T-helper 1 cell treated with Interleukin-12 subunit alpha and Interleukin-12 subunit beta and Interleukin-4 antibody, amounts not matched to agents 30 ng/mL and 1 ng/mL, for 36 hours (primary cell): Measurements from ENCODE around the gene FLT3. TPM values are rescaled to one million over a fixed set of nuclear protein-coding genes. Genes with fewer than 3 reads are reported as not detected.
"Not testable (repeated sequence)": the region's sequence is repeated elsewhere in the genome, so short reads cannot be mapped to it uniquely, and the experiment has no call there.

Experiments used
- intact Hi-C: fragments of 100-400 bp; cut with micrococcal nuclease; formaldehyde crosslinking; loops from one replicate; pipeline ENCODE4 v1.15.1; 2024
- total RNA-seq: library from RNA; stranded (reverse); gene quantifications from 2 replicates; pipeline ENCODE4 v1.2.3, GENCODE V29; 2022

The FLT3 gene
- total RNA-seq, result not detected in 2 replicates

DNA sequence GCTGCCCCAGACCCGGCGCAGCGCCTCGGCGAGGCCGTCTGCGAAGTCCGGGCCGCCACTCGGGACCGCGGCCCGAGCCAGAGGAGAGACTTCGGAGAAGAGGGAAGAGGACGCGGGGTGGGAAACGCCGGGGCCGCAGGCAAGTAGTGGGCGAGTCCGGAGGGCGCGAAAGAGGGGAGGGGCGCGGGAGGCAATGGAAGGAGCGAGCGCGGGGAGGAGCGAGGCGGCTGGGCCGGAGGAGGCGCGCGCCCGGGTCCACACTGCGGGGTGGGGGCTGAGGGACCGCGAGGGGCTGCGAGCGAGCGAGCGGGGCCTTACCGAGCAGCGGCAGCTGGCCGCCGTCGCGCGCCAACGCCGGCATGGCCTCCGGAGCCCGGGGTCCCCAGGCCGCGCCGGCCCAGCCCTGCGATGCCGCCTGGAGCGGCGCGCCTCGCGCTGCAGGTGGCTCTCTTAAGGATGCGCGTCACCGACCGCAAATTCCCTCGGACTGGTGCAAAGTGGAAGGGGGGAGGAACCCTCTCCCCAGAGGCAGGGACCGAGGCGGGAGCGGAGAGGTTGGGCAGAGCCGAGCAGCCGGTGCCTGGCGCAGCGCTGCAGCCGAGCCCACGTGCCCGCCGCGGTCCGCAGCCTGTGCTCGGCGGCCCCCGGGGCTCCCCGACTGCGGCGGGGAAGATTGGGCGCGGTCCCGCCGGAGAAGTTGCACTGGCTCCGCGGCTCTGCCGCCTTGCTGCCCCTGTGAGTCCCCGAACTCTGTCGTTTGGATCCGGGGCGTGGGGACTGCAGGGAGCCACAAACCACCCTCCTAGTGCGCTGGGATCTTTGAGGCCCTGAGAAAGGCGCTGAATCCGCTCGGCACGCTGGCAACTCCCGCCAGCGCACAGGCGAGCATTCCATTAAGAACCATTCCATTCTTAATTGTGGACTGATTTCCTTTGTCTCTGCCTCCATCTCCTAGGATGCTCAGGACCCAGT lies at the start of gene FLT3:
TSS of gene FLT3 (minus strand) at position 427 of the 972 bp plus-strand sequence. CDS start at position 361, 66 bp downstream.
- intact Hi-C loops, result loop anchor here (2.0 kb wide), 1 partner anchor 38 kb away; the partner anchor contains the start of gene PAN3

DNA sequence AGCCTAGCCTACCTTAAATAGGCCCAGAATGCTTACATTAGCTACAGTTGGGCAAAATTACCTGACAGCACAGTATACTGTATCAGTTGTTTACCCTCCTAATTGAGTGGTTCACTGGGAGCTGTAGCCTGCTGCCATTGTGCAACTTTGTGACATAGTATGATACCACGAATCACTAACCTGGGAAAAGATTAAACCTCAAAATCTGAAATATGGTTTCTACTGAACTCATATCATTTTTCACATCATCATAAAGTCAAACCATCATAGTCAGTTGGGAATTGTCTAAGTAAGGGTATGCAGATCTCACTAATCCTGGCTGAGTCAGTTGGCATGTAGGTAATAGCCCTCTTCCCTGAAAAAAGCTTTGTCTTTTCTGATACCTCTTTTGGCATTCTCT lies 47.1 kb upstream of the FLT3 start:
- intact Hi-C loops, result no loop called here

DNA sequence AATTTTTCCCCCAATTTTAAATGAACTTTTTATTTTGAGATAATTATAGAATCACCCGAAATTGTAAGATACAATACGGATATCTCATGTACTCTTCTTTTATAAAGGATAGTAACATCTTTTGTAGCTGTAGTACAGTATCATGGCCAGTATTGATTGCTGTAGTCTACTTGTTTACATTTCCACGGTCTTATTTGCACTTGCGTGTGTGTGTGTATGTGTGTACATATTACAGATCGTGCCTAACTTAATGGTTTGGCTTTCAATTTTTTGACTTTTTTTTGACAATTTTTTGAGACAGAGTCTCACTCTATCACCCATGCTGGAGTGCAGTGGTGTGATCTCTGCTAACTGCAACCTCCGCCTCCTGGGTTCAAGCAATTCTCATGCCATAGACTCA lies 44.7 kb upstream of the FLT3 start:
- intact Hi-C loops, result no loop called here

DNA sequence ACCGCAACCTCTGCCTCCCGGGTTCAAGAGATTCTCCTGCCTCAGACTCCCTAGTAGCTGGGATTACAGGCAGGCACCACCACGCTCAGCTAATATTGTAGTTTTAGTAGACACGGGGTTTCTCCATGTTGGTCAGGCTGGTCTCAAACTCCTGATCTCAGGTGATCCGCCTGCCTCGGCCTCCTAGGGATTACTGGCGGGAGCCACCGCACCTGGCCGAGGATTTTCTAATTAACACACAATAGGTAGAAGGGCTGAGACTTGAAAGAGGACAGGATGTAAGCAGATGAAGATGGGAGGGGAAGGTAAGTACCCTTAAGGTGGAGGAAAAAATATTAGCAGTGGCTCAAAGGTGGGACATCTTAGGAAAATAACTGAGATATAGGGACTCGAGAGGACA lies 41.2 kb upstream of the FLT3 start:
- intact Hi-C loops, result not testable (repeated sequence)

DNA sequence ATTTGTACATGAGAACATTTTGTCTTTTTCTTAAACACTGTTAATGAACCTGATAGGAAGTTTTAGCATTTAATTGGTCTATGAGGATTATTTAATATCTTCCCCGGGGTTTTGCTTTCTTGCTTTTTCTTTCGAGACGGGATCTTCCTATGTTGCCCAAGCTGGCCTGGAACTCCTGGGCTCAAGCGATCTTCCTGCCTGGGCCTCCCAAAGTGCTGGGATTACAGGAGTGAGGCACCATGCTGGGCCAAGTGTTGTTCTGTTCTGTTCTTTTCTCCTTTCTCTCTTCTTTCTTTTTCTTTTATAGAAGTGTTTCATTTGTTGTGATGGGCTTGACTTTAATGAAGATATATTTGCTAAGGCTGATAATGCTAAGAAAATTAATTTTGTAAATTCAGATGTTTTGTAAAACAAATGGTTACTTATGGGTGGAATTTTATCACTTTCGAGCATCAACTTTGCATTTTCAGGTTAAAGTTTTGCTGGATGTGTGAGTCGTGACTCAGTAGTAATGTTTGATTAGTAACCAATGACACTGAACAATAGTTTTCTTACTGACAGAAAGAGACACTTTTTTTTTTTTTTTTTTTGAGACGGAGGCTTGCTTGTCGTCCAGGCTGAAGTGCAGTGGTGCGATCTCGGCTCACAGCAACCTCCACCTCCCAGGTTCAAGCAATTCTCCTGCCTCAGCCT lies 40.2 kb upstream of the FLT3 start:
- intact Hi-C loops, result no loop called here

DNA sequence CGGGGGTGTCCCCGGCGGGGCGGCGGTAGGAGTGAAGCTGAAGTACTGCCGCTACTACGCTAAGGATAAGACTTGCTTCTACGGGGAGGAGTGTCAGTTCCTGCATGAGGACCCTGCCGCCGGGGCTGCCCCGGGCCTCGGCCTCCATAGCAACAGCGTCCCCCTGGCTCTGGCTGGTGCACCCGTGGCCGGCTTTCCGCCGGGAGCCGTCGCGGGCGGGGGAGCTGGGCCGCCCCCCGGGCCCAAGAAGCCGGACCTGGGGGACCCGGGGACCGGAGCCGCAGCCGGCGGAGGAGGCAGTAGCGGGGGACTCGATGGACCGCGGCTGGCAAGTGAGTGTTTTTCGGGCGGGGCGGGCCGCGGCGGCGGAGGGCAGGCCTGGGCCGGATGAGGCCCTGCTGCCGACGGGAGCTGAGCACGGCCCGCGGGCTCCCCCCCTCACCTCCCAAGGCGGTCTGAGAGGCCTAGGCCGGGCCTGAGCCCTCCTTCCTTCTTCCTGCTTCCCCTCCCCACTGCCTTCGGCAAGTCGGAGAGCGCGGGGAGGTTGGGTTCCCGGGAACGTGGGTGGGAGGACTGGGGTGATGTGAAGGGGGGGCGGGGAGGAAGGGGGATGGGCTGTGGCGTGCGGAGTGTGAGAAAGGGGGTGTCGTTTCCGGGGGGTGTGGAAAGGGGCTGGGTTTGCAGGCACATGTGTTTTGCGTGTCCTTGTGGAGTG lies 38.5 kb upstream of the FLT3 start:
- intact Hi-C loops, result loop anchor here (1.0 to 10.0 kb wide), 22 partner anchors 38 to 1952 kb away; partner anchors contain the start of genes CDK8, FLT3, MTIF3 and POLR1D

DNA sequence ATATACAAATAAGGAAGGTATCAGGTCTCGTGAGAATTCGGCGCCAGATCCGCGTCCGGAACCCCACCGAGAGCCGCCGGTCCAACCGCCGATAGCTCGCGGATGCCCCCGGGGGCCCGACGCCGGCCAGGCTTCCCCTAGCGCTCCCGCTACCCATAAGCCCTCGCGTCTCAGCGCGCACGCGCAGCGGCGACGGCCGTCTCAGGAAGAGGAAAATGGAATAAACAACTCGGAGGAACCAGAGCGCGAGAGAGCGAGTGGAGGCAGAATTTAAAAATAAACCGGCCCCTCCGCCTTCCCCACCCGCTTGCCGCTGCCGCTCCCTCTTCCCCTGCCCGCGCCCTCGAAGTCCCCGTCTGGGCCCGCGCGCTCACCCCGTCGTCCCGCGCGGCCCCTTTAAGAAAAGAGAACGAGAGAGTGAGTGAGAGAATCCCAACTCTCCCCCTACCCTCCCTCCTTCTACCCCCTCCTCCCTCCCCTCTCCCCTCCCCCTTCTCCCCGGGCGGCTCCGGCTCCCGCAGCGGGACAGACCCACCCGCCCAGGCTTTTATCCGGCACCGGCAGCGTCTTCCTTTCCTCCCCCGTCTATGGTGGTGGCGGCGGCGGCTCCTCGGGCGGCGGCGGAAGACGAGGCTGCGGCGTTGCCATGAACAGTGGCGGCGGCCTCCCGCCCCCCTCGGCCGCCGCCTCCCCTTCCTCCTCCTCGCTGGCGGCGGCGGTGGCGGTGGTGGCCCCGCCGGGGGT lies 37.8 kb upstream of the FLT3 start, which contains the start of gene PAN3:
TSS of gene PAN3 (plus strand) at position 534 of the 744 bp plus-strand sequence. CDS start at position 647, 113 bp downstream.
- intact Hi-C loops, result loop anchor here (1.0 to 10.0 kb wide), 16 partner anchors 37 to 1951 kb away; partner anchors contain the start of genes CDK8, FLT3, POMP and USP12

DNA sequence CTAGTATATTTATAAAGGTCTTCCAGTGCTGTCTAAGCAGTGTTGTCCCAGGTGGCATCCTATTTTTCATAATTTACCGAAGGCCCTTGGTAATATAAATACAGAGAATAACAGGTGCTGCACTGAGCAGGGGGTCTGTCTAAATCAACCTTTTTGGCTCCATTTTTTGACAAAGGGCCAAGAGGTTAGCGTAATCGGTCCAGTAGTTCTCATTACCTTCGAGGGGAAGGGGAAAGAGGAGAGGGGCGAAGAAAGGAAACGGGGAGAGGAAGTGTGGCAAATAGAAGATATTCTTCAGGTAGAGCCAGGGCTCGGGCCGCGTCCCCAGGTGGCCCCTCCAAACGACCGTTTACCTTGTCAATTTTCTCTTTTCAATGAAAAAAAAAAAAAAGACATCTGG lies 37.2 kb upstream of the FLT3 start:
- intact Hi-C loops, result loop anchor here (5.0 to 10.0 kb wide), 6 partner anchors 287 to 1950 kb away; partner anchors contain the start of genes CDK8 and USP12

DNA sequence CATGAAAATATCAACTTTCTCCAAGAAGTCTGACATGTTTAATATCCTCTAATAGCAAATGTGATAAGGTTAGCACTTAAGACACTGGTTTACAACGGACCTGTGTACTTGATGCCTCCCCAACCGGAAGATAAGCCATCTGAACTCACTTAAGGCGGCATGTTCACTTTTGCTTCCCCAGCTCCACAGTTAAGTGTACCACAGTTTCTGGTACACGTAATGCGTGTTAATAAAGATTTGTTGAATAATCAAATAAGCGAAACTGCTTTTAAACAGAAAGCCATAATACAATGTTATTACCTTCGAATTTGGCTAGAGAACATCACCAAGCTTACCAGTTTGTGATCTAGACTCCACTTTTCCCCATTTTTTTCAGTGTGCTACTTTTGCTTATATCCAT lies 36.5 kb upstream of the FLT3 start:
- intact Hi-C loops, result loop anchor here (5.0 to 10.0 kb wide), 6 partner anchors 288 to 1950 kb away; partner anchors contain the start of genes CDK8 and USP12

DNA sequence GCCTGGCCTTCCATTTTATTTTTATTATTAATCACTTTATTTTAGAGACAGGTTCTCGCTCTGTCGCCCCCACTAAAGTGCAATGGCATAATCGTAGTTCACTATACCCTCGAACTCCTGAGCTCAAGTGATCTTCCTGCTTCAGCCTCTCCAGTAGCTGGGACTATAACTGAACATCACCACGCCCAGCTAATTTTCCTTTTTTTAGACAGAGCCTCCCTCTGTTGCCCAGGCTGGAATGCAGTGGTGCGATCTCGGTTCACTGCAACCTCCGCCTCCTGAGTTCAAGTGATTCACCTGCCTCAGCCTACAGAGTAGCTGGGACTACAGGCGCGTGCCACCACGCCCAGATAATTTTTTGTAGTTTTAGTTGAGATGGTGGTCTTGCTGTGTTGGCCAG lies 31.3 kb upstream of the FLT3 start:
- intact Hi-C loops, result loop anchor here (10.0 kb wide), 2 partner anchors 293 to 777 kb away; no protein-coding TSS in a partner anchor

DNA sequence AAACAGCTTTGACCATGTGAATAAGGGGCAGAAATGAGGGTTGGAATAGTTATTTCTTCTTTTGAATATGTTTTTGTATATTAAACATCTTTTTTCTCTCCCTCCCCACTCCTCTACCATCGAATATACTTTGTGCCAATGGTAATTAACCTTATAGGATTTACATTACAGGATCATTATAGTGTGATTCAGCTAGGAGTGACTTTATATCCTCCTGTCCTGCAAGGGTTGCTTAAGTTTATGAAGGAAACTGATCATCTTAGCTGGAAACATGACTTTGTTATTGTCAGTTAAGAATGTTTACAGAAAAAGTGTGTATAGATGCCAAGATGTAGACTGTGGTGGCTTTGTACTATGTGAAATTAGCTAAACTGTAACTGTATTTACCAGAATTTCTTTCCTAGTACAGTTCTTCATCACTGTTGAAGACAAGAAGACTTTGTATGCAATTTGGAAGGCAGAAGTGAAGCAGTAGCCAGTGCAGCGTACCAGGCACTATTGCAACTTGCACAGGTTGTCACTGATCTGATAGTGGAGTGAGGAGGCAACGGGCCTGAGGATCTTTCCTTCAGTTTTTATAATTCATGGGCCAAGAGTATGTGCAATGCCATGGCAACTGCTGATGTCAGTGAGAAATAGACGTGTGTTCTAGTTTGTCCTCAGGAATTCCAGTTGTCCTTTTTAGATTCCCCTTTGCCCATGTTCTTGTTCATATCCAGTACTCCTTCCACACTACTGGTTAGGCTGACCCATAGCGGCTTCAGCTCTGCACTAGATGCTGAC lies 29.7 kb upstream of the FLT3 start:
- intact Hi-C loops, result loop anchor here (10.0 kb wide), 2 partner anchors 295 to 775 kb away; no protein-coding TSS in a partner anchor

DNA sequence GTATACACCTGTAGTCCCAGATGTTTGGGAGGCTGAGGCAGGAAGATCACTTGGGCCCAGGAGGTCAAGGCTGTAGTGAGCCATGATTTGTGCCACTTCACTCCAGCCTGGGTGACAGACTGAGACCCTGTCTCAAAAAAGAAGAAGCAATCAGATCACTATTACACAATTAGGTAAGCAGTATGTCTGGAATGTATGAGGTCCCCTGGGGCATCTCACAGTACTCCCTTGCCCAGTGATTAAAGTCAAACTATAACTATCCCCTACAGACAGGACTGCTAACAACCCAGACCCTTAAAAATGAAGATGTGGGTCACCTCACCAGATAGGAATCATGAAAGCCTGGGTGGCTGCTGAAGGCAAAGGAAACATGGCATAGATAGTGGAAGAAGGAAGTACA lies 28.6 kb upstream of the FLT3 start:
- intact Hi-C loops, result no loop called here

DNA sequence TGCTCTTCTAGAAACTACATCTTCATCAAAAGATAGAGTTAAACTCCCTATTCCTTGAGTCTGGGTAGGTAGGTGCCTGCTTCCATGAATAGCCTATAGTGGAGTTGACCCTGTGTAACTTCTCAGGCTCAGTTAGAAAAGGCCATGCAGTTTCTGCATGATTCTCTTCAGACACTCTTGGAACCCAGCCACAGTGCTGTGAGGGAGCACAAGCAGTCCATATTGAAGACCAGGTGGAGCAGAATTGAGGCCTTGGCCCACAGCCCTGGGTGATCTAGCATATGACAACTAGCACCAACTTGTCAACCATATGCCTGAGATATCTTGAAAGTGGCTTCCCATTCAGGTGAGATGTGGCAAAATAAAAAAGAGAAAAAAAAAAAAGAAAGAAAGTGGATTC lies 27.7 kb upstream of the FLT3 start:
- intact Hi-C loops, result no loop called here

DNA sequence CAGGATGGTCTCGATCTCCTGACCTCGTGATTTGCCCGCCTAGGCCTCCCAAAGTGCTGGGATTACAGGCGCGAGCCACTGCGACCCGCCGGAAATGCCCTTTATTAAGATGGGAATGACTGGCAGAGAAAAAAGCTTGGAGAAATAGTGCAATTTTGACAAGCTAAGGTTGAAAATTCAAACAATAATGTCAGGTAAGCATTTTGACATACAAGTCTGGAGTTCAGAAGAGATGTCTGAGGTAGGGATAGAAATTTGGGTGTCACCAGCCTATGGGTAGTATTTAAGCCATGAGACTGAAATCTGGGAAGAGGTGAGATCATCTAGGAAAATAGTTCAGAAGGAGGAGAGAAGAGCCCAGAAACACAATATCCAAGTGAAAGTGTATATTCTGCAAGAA lies 20.8 kb upstream of the FLT3 start:
- intact Hi-C loops, result no loop called here

DNA sequence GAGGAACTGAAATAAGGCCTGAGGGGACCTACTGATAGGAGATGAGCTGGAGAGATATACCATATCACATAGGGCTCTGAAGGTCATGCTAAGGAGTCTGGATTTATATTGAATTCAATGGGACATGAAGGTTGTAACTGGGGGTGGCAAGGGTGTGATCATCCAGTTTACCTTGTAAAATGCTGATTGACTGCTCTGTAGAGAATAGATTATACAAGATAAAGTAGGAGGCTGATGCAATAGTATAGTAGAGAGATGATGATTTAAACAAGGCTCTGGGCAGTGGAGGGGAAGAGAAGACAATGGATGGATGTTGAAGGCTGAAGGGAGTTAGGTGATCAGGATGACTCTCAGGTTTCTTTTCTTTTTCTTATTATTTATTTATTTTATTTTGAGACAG lies 19.9 kb upstream of the FLT3 start:
- intact Hi-C loops, result no loop called here

DNA sequence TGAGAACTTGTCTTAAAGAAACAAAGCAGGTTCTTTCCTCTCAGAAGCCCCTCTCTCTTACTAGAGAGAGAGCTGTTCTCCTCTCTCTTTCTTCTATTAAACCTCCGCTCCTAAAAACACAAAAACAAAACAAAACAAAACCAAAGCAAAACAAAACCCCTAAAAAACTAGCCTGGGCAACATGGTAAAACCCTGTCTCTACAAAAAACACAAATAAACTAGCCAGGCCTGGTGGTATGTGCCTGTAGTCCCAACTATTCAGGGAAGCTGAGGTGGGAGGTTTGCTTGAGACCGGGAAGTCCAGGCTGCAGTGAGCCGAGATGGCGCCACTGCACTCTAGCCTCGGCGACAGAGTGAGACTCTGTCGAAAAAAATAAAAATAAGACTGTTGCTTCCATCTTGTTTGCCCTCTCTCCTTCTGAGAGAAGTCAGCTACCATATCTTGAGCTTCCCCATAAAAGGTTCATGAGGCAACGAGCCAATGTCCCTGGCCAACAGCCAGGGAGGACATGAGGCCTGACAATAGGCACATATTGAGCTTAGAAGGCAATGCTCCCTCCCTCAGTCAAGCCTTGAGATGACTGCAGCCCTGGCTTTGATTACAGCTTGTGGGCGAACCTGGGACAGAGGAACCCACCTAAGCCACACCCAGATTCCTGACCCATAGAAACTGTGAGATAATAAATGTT lies 17.5 kb upstream of the FLT3 start:
- intact Hi-C loops, result no loop called here

DNA sequence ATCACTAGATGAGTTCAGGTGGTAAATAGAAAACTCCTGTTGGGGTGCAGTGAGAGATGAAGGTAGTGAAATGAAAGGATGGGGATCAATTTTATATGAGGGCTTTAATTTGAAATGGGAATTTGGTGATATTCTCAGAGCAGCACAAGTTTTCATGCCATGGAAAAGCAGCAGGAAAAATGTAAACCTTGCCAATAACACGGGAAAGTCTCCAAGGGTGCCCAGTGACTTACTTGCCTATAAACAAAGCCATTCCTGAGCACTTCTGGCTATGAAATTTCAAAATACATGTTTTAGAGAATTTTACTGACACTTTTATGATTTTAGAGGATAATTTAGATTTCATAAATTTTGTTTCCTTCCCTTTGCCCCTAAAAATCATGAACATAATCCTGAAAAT lies 16.4 kb upstream of the FLT3 start:
- intact Hi-C loops, result no loop called here

DNA sequence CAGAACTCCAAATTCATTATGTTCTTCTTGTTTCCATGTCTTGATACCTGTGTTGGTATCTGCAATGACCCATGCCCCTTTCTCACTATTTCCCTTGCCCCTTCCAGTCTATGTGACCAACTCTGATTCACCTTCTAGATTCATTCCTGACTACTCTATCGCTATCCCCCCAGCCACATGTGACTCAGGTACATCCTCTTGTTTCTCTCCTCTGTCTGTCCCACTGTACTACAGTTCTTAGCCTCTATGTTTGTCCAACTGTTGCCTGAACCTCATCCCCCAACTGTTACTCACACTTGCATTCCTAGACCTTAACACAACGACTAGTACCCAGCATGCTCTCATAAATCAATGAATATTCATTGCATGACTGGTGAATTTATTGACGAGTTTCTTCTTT lies 10.0 kb upstream of the FLT3 start:
- intact Hi-C loops, result no loop called here

DNA sequence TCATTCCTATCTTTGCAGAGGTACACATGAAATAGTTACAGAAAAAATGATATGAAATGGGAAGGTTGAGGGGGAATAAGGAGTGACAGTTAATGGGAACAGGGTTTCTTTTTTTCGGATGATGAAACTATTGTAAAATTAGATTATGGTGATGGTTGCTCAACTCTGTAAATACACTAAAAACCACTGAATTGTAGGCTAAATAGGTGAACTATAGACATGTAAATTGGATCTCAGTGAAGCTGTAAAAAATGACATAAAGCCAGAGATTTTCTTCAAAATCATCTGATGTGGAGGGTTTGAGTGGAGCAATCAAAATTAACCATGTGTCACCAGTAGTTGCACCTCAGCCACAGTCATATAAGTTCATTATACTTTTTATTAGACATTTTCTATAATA lies 6.6 kb upstream of the FLT3 start:
- intact Hi-C loops, result no loop called here
